Mucosa of gallbladder (tissue), 1 donor: ENCODE measurements around the gene MXRA7. TPM values are rescaled to one million over a fixed set of nuclear protein-coding genes. Genes with fewer than 3 reads are reported as not detected.
"Not testable (repeated sequence)": the region's sequence is repeated elsewhere in the genome, so short reads cannot be mapped to it uniquely, and the experiment has no call there.

Source experiments
- DNase-seq: peaks from one replicate; pipeline ENCODE4 v3.0.0-alpha.2; 2020; ENCODE audit warnings: low spot score
- total RNA-seq: library from RNA; stranded (reverse); gene quantifications from one replicate; pipeline ENCODE4 v1.2.1, GENCODE V29; 2021
- donor health status: DM: no; HTN: no; CAD: no.

The MXRA7 gene
- total RNA-seq, 1 donor from 2014 or later: 217 TPM

DNA sequence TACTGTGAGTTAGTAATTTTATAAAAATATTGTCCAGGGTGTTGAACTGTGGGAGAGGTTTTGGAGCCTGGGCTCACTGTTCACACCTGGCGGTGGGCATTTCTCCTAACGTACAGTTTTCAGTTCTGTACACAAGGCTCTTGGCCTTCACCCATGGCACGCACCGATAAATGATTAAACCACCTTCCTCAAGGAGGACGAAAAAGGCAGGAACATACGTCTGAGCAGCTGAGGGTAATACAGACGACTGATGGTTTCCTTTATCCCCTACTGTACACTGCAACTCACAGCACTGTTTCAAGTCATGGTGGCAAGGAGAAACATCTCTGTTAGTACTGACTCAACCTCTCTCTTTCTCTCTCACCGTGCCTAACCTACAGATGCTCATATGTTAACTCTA lies 65.8 kb downstream of the MXRA7 start:
- peak; percentile 64 for DNase-seq

DNA sequence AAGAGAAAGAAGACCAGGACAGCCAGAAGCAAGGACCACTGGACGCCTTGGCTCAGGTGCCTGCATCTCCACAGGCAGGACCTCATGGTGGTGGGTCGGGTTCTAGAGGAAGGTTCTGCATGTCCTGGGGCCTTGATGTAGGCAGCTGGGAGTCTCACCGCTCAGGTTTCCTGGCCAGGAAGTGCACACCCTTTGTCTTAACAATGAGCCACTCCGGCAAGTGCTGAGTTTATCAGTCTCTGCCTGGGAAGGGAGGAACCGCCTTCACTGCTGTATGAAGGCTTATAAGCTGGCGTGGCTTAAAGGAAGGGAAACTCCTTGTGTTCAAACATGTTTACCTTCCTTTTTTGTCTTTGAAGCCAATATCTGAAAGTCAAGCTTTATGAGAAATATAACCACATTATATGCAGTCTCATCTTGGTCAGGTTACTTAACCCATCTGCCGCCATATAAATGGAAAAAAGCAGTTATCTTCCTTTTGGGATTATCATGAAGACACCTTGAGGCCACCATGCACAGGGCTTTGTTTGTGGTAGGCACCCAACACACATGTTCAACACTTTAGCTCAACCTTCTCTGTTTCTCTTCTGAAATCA lies 67.1 kb downstream of the MXRA7 start, which contains the start of gene ST6GALNAC1:
Gene ST6GALNAC1, minus strand, starts transcription at position 205 of the 596 bp plus-strand sequence. Its CDS starts 119 bp downstream, at position 86.
- peak; percentile 76 for DNase-seq

DNA sequence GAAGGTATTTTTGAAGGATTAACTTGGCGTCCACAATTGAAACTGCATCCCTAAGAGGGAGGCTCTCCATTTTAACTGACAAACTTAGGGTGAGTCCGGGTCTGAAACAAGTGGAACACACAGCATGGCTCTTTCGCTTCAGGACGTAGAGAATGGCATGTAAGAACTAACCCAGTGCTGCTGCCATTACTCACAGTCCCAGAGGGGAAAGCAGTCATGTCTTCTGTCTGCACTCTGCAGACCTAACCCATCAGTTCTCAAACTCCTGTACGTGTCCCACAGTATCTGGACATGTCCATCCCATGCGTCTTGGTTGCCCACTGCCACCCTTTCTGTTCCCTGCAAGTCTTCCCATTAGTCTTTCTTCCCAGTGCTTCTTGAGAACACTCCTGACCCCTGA lies 67.8 kb downstream of the MXRA7 start:
- DNase-seq: no peak

DNA sequence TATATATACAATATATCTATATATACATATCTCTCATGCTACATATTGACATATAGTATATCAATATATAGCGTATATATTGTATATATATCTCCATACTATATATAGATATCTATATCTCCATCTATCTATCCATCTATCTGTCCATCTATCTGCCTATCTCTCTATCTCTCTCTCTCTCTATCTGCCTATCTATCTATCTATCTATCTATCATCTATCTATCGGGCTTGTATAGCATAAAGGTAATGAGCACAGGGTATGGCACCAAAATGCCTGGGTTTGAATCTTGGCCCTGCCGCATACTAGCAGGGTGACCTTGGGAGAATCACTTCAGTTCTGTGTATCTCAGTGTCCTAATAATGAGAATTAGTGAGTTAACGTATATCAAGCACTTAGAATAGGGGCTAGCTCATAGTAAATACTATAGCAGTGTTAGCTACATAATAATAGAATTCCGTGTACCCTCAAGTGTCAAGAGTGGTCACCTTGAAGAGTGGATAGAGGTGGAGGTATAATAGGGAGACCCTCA lies 68.7 kb downstream of the MXRA7 start:
- DNase-seq: no peak

DNA sequence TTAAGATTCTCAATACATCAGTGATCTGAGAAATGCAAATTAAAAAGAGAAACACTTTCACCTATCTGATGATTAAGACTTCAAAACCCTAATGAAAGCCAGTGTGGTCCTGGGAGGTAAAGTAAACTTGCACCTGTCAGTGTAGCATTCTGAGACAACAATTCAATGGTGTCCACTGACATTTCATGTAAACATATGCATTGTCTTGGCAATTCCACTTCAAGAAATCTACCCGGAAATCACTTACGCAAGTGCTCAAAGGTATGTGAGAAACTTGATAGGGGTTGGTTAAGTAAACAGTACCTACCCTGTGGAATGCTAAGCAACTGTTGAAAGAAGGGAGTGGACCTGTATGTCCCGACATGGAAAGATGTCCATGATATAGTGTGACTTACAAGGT lies 69.3 kb downstream of the MXRA7 start:
- DNase-seq: peak; percentile 49

DNA sequence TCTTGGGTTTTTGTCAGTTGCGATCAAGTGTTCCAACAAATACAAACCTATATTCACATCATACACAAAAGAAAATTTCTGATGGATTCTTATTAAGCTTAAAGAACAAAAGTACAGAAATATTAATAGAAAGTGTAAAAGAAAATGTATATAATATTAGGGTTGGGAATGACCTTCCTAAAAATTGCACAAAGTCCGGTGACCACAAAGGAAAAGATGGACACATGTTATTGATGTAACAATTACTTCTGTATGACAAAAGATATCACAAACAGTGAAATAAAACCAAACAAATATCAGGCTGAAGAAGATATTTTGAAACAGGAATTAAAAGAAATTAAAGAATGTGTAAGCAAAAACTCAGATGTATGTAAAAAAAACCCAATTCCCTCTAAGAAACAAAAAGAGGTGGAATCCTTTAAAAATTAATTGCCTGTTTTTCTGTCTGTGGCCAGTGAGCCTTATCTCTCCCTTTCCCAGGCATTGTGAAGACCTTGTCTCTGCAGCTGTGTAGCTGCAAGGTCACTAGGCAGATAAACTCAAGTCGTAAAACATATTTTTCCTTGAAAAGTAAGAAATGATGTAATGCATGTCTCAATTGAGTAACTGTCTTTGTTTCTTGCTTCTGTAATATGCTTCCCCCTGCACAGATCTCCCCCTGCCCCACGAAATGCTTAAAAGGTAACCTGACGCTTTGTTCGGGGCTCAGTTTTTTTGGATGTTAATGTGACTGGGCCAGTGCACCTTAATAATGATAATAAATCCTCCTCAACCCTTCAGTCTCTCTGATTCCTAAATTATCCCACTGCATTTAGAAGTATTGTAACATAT lies 70.0 kb downstream of the MXRA7 start:
- DNase-seq: no peak

DNA sequence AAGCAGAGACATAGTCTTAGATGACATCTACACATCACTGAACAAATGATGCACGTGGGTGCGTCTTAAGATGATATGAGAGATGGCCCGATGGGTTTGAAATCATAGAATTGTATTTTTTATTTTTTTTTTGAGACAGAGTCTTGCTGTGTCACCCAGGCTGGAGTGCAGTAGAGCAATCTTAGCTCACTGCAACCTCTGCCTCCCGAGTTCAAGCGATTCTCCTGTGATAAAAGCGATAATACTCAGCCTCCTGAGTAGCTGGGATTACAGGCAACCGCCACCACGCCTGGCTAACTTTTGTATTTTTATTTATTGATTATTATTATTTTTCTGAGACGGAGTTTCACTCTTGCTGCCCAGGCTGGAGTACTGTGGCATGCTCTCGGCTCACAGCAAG lies 72.5 kb downstream of the MXRA7 start:
- DNase-seq: no peak

DNA sequence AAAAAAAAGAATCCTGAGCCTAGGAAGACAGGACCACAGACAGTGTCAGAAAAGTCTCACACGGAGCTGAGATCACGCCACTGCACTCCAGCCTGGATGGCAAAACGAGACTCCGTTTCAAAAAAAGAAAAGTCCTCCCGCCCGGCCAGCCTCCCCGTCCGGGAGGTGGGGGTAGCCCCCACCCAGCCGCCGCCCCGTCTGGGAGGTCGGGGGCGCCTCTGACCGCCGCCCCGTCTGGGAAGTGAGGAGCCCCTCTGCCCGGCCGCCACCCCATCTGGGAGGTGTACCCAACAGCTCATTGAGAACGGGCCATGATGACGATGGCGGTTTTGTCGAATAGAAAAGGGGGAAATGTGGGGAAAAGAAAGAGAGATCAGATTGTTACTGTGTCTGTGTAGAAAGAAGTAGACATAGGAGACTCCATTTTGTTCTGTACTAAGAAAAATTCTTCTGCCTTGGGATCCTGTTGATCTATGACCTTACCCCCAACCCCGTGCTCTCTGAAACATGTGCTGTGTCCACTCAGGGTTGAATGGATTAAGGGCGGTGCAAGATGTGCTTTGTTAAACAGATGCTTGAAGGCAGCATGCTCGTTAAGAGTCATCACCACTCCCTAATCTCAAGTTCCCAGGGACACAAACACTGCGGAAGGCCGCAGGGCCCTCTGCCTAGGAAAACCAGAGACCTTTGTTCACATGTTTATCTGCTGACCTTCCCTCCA lies 74.1 kb downstream of the MXRA7 start:
- not testable (repeated sequence) for DNase-seq

DNA sequence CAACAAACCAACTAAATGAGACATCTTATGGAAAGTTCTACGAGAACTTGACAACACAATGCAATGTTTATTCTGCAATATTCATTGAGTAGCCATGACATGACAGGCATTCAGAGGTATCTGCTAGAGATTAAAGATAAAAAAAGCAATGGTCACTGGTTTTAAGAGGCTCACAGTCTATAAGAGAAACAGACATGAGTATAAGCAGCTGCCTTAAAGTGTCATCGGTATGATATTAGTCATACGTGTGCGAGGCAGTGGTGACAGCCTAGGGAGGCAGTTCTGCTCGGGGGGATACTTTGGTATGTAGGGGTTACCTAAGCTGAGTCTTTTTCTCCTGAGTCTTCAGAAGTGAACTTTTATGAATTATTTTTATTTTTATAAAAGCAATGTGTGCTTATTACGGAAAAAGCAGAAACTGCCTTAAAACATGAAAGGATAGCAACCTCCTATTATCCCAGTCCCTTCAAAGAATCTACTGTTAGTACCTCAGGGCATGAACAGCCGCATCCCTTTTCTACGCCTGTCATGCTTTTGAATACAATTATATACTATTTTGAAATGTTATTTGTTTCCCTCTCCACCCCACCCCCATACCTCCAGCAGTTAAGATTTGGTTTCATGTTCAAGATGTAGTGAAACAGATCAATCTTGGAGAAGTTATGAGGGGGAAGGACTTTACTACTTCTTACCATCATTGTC lies 75.0 kb downstream of the MXRA7 start:
- no peak for DNase-seq

DNA sequence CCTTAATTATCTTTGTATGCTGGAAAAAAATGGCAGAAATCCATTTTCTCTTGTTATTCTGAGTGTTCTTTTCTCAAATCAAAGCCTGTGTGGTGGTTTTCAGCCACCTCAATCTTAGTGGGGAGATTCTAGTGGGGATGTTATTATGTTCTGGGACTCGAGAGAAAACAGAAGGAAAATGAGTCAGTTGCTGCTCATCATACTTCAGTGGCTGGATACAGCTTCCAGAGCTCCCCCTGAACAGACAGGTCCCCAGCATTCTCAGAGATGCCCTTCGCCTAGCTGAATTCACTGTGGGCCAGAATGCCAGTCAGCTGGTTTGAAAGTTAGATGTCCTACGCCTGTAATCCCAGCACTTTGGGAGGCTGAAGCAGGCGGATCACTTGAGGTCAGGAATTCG lies 75.7 kb downstream of the MXRA7 start:
- no peak for DNase-seq

DNA sequence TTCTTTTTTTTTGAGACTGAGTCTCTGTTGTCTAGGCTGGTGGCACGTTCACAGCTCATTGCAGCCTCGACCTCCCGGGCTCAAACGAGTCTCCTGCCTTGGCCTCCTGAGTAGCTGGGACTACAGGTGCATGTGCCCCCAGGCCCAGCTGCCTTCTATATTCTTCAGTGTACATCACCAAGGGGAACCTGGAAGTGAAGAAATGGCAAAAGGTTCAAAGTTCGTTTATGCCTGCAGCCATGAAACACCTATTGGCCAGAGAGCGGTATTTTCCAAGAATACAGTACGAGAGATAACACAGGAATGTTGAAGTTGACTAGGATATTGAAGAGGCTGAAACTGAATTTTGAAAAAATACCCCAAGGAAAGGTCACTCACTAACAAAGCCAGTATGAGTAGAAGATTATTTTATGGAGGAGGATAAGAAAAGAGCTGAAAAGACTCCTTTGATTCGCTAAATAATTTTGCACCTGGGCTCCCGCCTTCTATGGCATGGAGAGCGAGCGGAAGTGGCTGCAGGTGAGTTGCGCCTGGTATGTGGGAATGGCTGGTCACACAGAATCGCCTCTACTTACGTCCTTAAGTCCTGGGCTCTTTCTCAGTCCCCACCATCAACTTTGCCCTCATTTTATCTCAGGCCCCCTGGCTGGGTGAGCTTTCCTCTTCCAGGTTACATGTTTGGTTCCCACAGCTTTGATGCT lies 77.0 kb downstream of the MXRA7 start:
- DNase-seq: no peak

DNA sequence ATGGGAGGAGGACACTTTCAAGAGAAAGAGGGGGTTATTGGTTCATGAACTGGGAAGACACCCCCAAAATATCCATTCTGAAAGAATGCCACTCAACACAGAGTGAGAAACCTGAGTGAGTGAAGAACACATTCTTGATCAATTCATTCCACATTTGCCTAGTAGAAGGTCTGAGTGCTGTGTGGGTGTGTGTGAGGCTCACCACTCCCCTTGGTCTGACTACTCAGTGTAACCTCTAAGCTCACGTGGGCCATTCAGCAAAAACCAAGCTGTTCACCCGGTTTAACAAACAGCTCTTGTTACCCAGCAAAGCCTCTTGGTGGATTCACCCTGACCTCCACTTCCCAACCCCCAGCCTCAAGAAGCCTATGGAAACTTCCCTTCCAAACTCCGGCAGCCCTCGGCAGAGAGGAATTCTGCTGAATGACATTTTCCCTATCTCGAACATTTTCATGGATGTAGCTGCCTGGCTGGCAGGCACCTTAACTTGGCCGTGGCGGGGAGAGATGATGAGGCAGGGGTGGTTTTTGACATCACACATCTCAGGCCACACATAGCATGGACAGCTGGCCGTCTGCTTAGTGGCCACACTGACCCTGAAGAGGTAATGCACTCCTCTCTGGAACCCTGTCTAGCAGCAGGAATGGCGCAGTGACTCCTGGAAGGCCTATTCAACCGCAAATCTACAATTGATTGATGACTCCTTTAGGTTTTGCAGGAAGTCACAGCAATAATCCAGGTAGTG lies 78.8 kb downstream of the MXRA7 start:
- DNase-seq: no peak

DNA sequence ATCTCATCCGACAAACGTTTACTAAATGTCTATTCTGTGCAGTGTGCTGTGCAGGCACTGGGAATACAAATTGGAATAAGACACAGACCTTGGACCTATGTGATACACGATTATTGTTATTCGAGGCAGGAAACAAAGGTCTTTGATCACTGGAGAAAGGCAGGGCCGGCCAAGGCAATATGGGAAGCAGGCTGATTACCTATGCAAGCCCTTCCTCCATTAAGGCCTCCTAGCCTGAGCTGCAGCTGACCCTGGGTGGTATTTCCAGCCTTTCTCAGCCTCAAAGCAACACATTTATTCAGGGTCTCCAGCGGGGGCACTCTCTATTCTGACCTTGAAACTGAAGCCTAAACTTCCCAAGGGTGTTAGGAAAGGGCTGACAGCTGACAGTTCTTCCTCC lies 80.6 kb downstream of the MXRA7 start:
- DNase-seq: no peak

Other genes with a start within 250 kb of the MXRA7 start
- gene AANAT, start 243.4 kb downstream of the MXRA7 start, total RNA-seq: not detected
- gene RHBDF2, start 209.5 kb downstream of the MXRA7 start, total RNA-seq: 48.8 TPM
- gene CYGB, start 173.3 kb downstream of the MXRA7 start, total RNA-seq: 14.7 TPM
- 4.3 TPM for gene PRCD, start 170.9 kb downstream of the MXRA7 start, total RNA-seq
- 2.4 TPM for gene ST6GALNAC2, start 125.1 kb downstream of the MXRA7 start, total RNA-seq
- 61.0 TPM for gene ST6GALNAC1, start 67.2 kb downstream of the MXRA7 start, total RNA-seq
- gene JMJD6, start 15.6 kb upstream of the MXRA7 start, total RNA-seq: 34.4 TPM
- 35.0 TPM for gene METTL23, start 15.9 kb upstream of the MXRA7 start, total RNA-seq
- 130 TPM for gene SRSF2, start 26.4 kb upstream of the MXRA7 start, total RNA-seq
- gene MFSD11, start 27.2 kb upstream of the MXRA7 start, total RNA-seq: 21.1 TPM
- gene MGAT5B, start 157.4 kb upstream of the MXRA7 start, total RNA-seq: 0.69 TPM